Measurements from ENCODE around the gene TRPC4AP. TPM values are rescaled to one million over a fixed set of nuclear protein-coding genes. Genes with fewer than 3 reads are reported as not detected.

The TRPC4AP gene
- total and polyA plus RNA-seq, 10 of the 15 experiments (the other 5 are each of a cell fraction or from before 2014, with no cell fraction given), result 1.1 to 61.7 (median 41.2) TPM

- Histone ChIP-seq H3K79me2 (ENCODE audit: control insufficient read depth, insufficient read depth, low read length) (peaks cover 70% of the 10 kb centered on the region), H3K9ac (ENCODE audit: control insufficient read depth, insufficient read depth, low read length) (no peak overlapping the region), H3K36me3 (ENCODE audit: control insufficient read depth in 2 of 2, insufficient read depth in 2 of 2, low read length in 1 of 2) (peaks cover 0 to 8% of the 10 kb centered on the region in 2 experiments; a peak in 1 of 4 replicates), H4K20me1 (ENCODE audit: control insufficient read depth, insufficient read depth) (no peaks in the 10 kb centered on the region), H3K27ac (ENCODE audit: control insufficient read depth, insufficient read depth) (no peak overlapping the region), H3K27me3 (replicated peaks in 1 of 2; ENCODE audit: control insufficient read depth in 2 of 2, insufficient read depth in 2 of 2, low read length in 1 of 2) (no peaks in the 10 kb centered on the region), H3K4me1 (ENCODE audit: control insufficient read depth, insufficient read depth, low read length) (peaks cover 10% of the 10 kb centered on the region), H3K9me3 (replicated peaks; ENCODE audit: control insufficient read depth, insufficient read depth, low read length) (no peaks in the 10 kb centered on the region), H3K4me3 (no peak overlapping the region), H3K4me2 (ENCODE audit: control insufficient read depth, insufficient read depth) (no peak overlapping the region), H2AFZ (ENCODE audit: control insufficient read depth, low read depth, low read length) (no peak overlapping the region)
- intact Hi-C loops (cut with micrococcal nuclease; ENCODE audit: unreplicated experiment) (no loop called here), in situ Hi-C loops (cut with MboI) (no loop called here)
- WGBS (ENCODE audit: insufficient coverage, insufficient replicate concordance, low lambda C conversion rate, missing lambda C conversion rate), result 99% methylated on average over 5 of the region's 5 CpGs
- no peak for ATAC-seq
- no peak for TF ChIP-seq POLR2AphosphoS5 (IDR thresholded peaks at IDR 0.05; ENCODE audit: low read length)
- TF ChIP-seq ZZZ3 (IDR thresholded peaks at IDR 0.05; ENCODE audit: control insufficient read depth, insufficient read length, low read depth), result no peak
- TF ChIP-seq MLLT1 (IDR thresholded peaks at IDR 0.05), result no peak
- TF ChIP-seq RCOR1 (conservative IDR thresholded peaks at IDR 0.05; ENCODE audit: low read depth, low read length), result no peak
- ChIA-PET CTCF (interaction anchor here (2.0 kb wide), 1 partner anchor 9 kb away, joined by 12 read pairs; no protein-coding TSS in a partner anchor), POLR2A (interaction anchor here (0.6 kb wide), 2 partner anchors 22 to 45 kb away, joined by 3 read pairs; no protein-coding TSS in a partner anchor), RAD21 (ENCODE audit: unreplicated experiment) (interaction anchor here (0.9 kb wide), 1 partner anchor 10 kb away, joined by 3 read pairs; no protein-coding TSS in a partner anchor), SMC1A (ENCODE audit: uncharacterized antibody, unreplicated experiment) (interaction anchor here (1.1 kb wide), 1 partner anchor 207 kb away, joined by 3 read pairs; no protein-coding TSS in a partner anchor)
- no peak for FAIRE-seq
- DNase-seq (ENCODE audit: low read depth, low spot score), result no peak
- no TSS peak for BruUV-seq (replicated peaks)
Observed at GRCh38 chr20:35087355-35087754, 5.3 kb downstream of the TRPC4AP start.

Data from GM12878 (cell line).